Measurements from ENCODE around the gene DAAM1.

DNA sequence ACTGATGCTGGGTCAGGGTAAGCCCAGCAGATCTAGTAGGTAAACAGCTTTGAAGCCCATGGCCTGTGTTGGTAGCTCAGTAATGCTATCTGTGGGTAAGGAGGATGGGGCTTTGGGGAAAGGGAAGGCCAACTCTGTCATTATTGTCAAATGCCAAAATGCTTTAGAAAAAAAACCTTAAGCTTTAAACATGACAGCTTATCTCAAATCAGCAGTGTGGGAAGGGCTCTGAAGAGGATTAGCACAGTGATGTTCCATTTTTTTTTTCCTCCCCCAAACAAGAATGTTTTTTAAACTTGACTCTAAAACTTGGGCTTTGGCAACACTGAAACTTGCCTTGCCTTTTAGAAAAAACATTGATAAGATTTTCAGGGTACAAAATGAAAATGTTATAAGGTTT is 11.7 kb downstream of the DAAM1 start:
- no peak for TF ChIP-seq CTCF (IDR thresholded peaks at IDR 0.05 in 8 of 11, conservative IDR thresholded peaks at IDR 0.05 in 3 of 11)
- TF ChIP-seq POLR2AphosphoS5 (IDR thresholded peaks at IDR 0.05): no peak
- TF ChIP-seq POLR2A (IDR thresholded peaks at IDR 0.05): no peak

All from spleen (tissue), 7 donors.